HL-60/S4 treated with retinoic acid at 250 ng/mL for 4 days and 3 days (cell line): Measurements from ENCODE around the gene HHIP.

Source experiments
- in situ Hi-C: fragments of 300-500 bp; cut with MboI; formaldehyde crosslinking; loops from 2 replicates; pipeline ENCODE4 v1.7.0; 2022; ENCODE audit warnings: low sequenced_read_pairs

HHIP gene

GRCh38 chr4:144645631-144646522 is at the start of gene HHIP:
HHIP (plus strand) TSS chr4:144646156; CDS start chr4:144646676, 520 bp downstream.
- in situ Hi-C loops = no loop called here

- in situ Hi-C loops = no loop called here
Measured at GRCh38 chr4:144597171-144597570, 48.8 kb upstream of the HHIP start.

- in situ Hi-C loops = no loop called here
Measured at GRCh38 chr4:144599621-144600020, 46.3 kb upstream of the HHIP start.

GRCh38 chr4:144611850-144612249 is 34.1 kb upstream of the HHIP start:
- in situ Hi-C loops = no loop called here

- in situ Hi-C loops = no loop called here
Measured at GRCh38 chr4:144614850-144615585, 30.9 kb upstream of the HHIP start.

- in situ Hi-C loops = no loop called here
Measured at GRCh38 chr4:144621681-144622080, 24.3 kb upstream of the HHIP start.

- in situ Hi-C loops = no loop called here
Measured at GRCh38 chr4:144627663-144628076, 18.3 kb upstream of the HHIP start.

GRCh38 chr4:144633215-144633614 is 12.7 kb upstream of the HHIP start:
- in situ Hi-C loops = no loop called here

- in situ Hi-C loops = no loop called here
Measured at GRCh38 chr4:144634978-144635747, 10.8 kb upstream of the HHIP start.

- in situ Hi-C loops = no loop called here
Measured at GRCh38 chr4:144644368-144645101, 1.4 kb upstream of the HHIP start.

- in situ Hi-C loops = no loop called here
Measured at GRCh38 chr4:144645102-144645630, 790 bp upstream of the HHIP start.

- in situ Hi-C loops = no loop called here
Measured at GRCh38 chr4:144646523-144647094, 653 bp downstream of the HHIP start.

- in situ Hi-C loops = no loop called here
Measured at GRCh38 chr4:144647095-144647561, 1.2 kb downstream of the HHIP start.

- in situ Hi-C loops = no loop called here
Measured at GRCh38 chr4:144647590-144647989, 1.6 kb downstream of the HHIP start.

GRCh38 chr4:144648042-144648441 is 2.1 kb downstream of the HHIP start:
- in situ Hi-C loops = no loop called here

- in situ Hi-C loops = no loop called here
Measured at GRCh38 chr4:144649646-144650045, 3.7 kb downstream of the HHIP start.

GRCh38 chr4:144650311-144651005 is 4.5 kb downstream of the HHIP start:
- in situ Hi-C loops = no loop called here

- in situ Hi-C loops = no loop called here
Measured at GRCh38 chr4:144653781-144654545, 8.0 kb downstream of the HHIP start.
